GM12874 (cell line): ENCODE results near the gene NTRK1.

Source experiments
- CTCF ChIP-seq: IDR thresholded peaks from 2 replicates; pipeline ENCODE4 v1.5.1; 2011; ENCODE audit warnings: low read depth, mild to moderate bottlenecking, control low read depth, low read length, moderate library complexity; ENCODE audit not compliant: insufficient read depth

NTRK1 gene

DNA sequence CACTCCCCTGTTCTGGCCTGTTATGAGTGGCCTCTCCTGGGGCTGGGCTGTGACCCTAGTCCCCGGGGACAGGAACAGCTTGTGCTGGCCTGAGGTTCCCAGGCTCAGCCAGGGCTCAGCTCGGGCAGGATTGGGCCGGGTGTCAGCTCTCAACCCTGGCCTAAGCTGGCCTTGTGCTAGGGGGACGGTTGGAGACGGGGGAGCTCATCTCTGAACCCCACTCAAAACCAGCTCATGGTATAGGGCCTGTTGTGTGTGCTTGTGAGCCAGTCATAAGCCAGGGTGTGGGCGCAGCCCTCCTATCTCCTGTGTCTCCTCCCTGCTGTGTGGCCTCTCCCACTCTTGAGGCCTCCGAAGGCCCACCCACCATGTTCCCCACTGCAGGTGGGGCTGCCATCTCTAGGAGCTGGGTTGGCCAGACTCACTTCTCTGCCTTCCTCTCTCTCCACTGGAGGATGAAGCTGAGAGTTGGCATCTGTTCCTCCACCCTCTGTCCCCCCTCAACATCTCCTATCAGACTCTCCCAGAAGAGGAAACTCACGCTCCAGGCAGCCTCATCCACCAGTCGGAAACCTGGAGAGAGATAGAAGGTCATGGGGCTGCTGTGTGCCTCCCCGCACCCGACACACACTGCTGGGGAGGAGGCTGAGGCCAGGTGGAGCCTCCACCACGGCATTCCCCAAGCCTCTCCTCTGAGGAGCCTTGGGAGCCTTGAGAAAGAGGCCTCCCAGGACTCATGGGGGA, 34.2 kb downstream of the NTRK1 start:
- no peak for TF ChIP-seq CTCF

GRCh38 chr1:156895455-156895812, 34.8 kb downstream of the NTRK1 start:
- no peak for TF ChIP-seq CTCF

GRCh38 chr1:156895927-156896326, 35.3 kb downstream of the NTRK1 start:
- TF ChIP-seq CTCF, result no peak

DNA sequence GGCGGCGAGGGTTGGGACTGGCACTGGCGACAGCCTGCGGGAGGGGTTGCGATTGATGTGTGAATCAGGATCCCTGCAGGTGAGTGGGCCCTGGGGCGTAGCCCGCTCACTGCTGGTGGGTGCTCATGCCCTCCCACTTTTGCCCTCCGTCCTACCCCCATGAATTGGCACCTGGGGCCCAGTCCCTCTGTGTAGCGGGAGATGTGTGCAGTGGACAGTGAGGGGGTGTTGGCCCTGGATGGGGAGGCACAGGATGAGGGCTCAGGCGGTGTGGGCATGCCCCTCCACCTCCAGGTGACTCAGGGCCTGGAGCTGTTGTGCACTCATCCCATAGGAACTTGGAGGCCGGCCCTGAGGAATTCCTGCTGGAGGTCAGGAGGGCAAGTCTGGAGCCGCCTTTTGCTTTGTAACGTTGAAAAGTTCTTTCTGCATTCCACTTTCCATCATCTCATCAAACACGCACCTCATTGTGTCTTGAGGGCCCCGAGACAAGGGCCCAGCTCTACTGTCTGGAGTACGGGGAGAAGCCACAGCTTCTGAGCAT, 35.9 kb downstream of the NTRK1 start:
- no peak for TF ChIP-seq CTCF

DNA sequence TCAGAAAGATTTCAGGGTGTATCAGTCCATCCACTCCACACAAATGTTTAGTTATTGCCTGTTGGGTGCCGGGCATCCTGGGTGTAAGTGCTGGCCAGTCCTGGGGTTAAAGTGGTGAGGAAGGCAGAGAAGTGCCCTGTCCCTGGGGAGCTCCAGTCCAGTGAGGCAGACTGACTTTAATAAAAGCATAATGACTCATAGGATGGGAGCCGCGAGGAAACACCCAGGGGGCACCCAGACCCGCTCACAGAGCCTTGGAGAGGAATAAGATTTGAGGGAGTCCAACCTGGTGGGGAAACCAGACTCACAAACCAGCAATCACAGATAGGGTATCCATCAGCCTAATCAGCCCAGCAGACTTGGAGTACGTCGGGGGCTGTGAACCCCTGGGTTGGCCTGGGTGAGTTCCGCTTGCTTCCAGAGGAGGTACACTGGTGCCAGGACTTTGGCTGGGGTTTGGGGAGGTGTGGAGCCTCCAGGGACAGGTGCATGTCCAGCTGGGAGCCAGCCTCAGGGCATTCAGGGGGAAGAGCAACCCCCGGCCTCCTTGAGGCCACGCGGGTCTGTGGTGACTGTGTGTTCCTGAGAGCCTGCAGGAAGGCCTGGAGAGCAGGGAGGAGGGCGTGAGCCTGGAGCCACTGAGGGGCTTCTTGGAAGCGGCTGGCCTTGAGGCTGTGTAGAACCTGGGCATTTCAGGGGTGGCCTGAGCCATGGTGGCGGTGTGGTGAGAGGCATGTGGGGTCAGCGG, 36.6 kb downstream of the NTRK1 start:
- no peak for TF ChIP-seq CTCF

GRCh38 chr1:156898161-156898566, 37.5 kb downstream of the NTRK1 start:
- TF ChIP-seq CTCF, result no peak

DNA sequence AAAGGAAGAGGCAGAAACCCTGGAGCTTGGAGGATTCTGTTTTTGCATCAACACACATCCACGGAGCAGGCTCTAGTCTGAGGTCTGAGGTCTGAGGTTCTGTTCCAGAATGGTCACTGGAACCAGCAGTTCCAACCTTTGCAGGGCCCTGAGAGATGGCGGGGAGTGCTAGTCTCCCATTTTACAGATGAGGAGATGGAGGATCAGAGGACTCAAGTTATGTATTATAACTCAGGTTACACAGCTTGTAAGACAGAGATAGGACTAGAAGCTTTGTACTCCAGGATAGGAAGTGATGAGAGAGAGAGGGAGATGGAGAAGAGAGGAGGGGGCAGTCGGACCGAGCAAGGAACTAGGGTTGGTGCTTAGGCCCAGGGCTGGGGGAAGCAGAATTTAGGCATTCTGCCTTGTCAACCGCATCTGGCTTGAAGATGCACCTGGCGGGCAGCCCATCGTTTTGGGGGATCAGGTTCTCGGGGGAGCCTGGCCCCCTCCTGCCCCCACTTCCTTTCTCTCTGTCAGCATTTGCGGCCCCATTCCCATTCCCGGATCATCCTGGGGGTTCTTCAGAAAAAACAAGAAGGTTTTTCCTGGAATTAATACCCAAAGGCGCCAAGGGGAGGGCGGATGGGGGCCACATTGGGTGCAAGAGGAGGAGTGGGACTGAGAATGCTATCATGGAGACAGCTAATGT, 38.5 kb downstream of the NTRK1 start:
- TF ChIP-seq CTCF, result no peak
